GM21360 (cell line): ENCODE measurements around the gene HLCS.
"Not testable (repeated sequence)": the region's sequence is repeated elsewhere in the genome, so short reads cannot be mapped to it uniquely, and the experiment has no call there.

ENCODE experiments used
- ATAC-seq: cut with Tn5 transposase; IDR thresholded peaks from one replicate; pipeline ENCODE4 v1.9.1; 2021; ENCODE audit warnings: mild to moderate bottlenecking, moderate library complexity; ENCODE audit not compliant: unreplicated experiment

HLCS gene

DNA sequence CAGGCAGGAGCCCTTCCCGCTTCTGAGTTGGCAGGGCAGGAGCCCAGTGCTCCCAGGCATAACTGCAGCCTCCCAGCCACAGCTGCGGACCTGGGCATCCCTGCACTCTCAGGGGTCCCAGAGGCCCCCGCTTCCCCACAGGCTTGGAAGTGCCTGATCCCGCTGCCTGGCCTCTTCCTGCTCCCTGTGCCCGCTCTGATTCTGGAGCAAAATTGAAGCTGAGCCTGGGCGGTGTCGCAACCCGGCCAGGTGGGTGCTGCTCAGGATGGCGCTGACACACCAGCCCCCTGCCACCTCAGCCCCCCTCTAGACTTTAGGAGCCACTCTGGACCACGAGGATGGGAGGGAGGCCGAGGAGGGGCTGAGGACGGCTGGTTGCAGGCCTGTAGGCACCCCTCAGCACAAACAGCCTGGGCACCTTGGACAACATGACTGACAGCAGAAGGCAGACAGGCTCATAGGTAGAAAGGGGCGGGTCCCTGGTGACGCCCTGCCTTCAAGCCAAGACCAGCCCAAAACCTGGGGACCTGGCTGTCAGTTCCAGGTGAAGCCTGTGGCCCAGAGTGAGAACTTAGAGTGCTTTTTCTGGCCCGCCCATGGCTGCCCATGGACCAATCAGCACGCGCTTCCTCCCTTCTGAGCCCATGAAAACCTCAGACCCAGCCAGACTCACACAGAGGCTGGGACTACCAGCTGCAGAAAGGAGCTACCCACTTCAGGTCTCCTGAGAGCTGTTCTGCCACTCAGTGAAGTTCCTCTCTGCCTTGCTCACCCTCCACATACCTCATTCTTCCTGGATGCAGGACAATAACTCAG, 7.2 kb downstream of the HLCS start:
- ATAC-seq, result no peak

- no peak for ATAC-seq
Measured at GRCh38 chr21:36955783-36956182, 10.7 kb downstream of the HLCS start.

GRCh38 chr21:36952331-36952730, 14.1 kb downstream of the HLCS start:
- ATAC-seq, result not testable (repeated sequence)

DNA sequence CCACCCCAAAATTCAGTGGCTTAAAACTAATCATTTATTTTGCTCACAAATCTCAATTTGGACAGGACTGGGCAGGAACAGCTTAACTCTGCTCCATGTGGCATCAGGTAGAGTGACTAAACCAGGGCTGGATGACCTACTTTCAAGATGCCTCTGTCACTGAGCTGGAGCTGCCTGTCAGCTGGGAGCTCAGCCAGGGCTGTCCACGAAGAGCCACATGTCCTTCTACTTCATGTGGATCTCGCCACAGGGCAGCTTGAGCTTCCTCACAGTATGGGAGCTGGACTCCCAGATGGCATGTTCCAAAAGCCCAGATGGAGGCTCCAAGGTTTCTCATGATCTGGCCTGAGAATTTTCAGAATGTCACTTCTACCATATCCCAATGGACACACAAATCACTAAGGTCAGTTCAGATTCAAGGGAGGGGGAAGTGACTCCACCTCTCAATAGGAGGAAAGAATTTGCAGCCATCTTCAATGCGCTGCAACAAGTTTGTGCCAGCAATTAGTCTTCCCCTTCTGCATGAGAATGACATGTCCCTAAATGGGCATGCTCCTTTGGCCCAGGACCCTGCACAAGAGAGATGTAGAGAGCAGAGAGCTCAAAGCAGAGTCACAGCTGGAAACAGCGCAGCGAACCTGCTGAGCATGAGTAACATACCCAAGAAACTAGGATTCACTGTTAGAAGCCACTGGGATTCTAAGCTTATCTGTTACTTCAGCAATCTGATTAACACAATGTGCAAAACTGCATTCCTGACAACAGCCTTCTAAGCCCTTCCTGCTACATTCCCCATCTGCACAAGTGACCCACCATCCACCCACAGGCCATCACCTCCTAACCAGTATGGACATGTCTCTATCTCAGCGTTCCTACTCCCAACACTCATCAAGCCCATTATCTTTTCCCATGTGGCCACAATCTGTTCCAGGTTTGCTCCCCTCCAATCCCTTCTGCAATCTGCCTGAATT, 17.0 kb downstream of the HLCS start:
- ATAC-seq, result no peak

DNA sequence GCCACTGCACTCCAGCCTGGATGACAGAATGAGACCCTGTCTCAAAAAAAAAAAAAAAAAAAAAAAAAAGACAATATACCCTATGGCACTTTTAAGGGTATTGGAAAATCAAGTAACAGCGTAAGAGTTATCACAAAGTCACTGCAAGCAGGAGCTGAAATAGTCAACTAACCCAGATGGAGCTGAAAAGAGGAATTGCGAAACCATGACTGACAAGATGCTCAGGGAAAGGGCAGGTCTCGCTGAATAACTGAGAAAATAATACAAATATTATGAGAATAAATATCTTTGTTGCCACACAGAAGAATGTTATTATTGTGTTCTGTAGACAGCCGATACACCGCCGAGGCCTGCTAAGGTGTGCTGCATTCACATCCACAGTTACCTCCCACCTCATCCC, 17.8 kb downstream of the HLCS start:
- no peak for ATAC-seq

DNA sequence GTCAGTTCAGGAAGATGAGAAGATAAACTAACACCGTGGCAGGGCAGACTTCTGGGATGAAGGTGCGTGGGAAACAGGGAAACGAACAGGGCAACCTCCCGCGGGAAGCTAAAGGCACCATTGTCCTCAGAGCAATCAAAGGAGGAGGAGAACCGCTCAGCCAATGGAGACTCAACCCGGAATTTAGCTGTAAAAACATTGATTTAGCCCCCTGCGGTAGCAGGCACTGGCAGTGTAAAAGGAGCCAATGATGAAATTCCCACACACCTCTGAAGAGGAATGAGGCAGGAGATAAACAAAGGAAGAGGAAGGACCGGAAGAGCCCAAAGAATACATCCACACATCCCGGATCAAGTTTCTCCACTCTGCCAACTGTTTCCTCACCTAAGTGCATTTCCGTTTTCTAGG, 19.5 kb downstream of the HLCS start:
- ATAC-seq, result no peak

DNA sequence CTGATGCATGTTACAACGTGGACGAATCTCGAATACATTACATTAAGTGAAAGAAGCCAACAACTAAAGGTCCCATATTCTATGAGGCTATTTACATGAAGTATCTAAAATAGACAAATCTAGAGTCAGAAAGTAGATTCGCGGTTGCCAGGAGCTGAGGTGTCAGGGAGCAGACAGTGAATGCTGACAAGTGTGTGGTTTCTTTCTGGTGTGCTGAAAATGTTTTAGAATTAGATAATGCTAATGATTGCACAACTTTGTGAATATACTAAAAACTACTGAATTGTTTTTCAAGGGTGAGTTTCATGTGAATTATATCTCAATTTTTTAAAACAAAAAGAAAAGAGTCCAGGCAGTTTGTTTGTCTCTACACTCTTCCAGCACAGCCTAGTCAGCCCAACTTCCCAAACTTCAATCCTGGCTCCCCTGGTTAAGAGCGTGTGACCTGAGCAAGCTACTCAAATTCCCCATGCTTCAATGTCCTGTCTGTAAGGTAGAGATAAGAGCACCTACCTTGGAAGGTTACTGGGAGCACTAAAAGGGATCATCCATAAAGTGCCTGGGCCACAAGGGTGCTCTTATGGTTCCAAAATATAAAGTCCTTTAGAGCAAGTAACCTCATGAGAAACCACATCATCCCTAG, 20.9 kb downstream of the HLCS start:
- ATAC-seq, result no peak

GRCh38 chr21:36936361-36937135, 29.9 kb downstream of the HLCS start:
- ATAC-seq, result no peak

- no peak for ATAC-seq
Measured at GRCh38 chr21:36934864-36935420, 31.5 kb downstream of the HLCS start.

DNA sequence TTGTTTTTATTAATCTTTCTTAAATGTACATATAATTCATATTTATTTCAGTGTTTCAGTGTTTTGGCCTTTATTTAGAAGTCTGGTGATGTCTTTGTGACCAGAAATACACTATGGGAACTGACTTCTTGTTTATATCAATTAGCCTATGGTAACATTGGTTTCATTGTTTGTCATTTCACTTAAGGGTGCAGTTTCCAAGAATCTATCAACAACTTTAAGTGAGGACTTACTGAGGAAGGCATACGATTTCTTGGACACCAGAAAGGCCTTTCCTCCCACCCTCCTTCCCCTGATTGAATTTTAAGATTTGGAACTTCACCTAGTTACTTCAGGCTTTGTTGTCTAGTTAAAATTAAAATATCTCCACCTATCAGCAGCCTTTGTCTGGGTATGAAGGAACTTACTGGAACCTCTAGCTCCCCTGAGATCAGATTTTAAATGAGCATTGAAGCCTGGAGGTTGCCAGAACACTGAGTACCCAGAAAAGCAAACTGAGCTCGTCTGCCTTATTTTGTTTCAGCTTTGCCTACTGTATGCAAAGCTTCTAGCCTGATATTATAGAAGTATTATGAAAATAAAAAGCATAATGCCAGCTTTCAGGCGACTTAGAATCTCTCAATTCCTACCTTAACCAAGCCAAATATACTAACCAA, 34.2 kb downstream of the HLCS start:
- ATAC-seq, result no peak

GRCh38 chr21:36929622-36930021, 36.8 kb downstream of the HLCS start:
- no peak for ATAC-seq

DNA sequence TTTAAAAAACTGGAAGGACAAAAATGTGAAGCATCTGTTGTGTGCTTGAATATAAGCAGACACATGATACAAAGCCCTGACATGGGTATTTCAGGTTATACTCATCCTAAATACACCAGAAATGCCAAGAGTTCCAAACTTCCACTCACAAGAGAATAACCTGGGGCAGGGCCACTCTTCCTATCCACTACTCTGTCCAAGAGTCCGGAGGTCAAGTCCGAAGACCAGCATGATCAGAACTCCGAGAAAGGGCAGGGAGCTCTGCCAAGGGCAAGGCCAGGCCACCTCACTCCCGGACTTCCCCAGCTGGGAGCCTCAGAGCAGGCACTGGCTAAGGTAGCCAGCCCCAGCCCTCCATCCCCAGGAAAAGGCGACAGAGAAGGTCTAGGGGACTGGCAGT, 37.5 kb downstream of the HLCS start:
- ATAC-seq, result no peak

GRCh38 chr21:36927719-36928117, 38.8 kb downstream of the HLCS start:
- no peak for ATAC-seq

- no peak for ATAC-seq
Measured at GRCh38 chr21:36926989-36927718, 39.3 kb downstream of the HLCS start.

- ATAC-seq, result no peak
Measured at GRCh38 chr21:36923270-36923669, 43.2 kb downstream of the HLCS start.

- no peak for ATAC-seq
Measured at GRCh38 chr21:36922861-36923260, 43.6 kb downstream of the HLCS start.

DNA sequence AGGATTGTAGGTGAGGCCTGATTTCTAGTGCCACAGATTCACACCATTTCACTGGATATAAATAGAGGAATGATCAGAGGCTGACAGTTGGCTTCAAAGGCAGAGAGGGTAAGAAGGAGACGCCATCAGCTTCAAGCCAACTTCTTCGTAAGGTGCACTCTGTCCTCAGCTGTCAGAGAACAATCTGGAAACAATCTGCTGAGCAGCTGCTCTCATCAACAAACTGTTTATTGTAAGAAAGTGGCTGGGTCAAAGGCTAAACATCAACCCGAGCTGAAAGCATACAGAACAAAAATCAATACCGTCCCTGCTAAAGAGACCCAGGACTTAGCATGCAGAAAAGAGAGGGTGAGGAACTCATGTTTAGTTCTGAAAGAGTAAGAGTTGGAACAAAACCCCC, 48.2 kb downstream of the HLCS start:
- ATAC-seq, result no peak

DNA sequence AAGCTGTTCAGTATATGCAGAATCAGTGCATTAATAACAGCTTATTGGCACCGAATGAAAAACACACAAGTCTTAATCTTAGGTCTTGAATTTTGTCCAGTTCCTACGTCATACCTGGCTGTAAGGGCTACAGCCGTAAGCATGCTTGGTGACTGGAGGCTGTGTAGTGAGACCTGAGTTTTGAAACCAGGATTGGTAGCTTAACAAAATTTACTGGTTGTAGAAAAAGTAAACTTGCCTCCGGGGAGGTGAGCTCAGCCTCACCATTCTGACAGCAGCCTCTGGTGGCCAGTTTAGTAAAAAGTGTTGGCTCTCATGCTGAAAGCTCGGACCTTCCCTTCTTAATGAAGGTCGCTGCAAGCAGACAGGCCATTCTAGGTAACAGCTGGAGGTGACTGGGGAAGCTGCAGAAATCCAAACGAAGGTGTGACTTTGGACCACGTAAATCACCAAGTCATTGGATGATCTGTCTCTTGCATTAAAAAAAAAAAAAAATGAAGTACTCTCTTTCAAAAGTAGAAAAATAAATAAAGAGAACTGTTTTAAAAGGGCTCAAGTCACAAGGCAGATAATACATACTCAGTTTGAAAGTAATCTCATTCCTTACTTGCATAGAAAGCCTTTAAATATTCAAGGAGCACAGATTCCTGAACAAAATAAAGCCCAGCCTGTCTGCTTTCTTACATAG, 48.9 kb downstream of the HLCS start:
- no peak for ATAC-seq

DNA sequence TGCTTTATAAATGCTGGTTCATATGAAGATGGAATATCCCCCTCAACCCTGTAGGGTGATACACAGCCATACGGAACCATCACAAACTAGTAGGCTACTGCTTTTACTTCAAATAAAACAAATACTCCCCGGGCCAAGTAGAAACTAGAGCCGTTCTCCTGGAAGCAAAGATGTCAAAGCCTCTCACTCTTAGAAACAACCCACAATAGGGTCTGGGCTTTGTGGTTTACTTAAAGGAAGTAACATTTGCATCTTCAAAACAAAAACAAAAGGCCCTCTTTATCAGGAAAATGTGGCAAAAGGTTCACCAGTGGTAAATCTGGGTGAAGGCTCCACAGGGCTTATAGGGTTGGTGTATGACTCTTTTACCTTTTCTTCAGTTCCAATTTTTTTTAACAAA, 49.8 kb downstream of the HLCS start:
- ATAC-seq, result no peak
